Measurements from ENCODE around the gene MBD6. TPM values are rescaled to one million over a fixed set of nuclear protein-coding genes. Genes with fewer than 3 reads are reported as not detected.

MBD6 gene
- total and polyA plus RNA-seq, 2 of the 8 experiments (the other 6 are each of a cell fraction or from before 2014, with no cell fraction given): 3.9 to 32.3 TPM

DNA sequence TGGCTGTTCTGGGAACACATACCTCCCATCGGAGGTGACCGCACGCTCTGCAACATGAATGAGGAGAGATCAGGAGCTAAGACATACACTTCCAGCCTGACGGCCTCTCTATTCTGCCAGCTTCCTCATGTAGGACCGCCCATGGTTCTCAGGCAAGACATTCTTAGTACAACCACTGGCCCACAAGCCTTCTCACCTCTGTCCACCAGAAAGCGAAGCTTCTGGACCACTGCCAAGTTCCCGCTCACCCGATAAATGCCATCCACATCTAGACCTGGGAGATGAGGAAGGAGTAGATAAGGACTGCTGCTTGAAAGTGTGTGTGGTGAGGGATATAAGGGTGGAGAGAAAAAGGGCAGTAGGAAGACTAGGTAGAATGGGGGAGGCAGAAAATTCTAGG, 48.2 kb upstream of the MBD6 start:
- Histone ChIP-seq H3K4me1 (replicated peaks in 1 of 4; ENCODE audit: control insufficient read depth in 3 of 4, insufficient read depth in 4 of 4, low read length in 3 of 4) (peaks cover 0 to 25% (median 11%) of the 10 kb centered on the region in 4 experiments; a peak in 6 of 7 replicates), H3K23ac (ENCODE audit: insufficient read length) (no peak overlapping the region), H2BK5ac (ENCODE audit: low read depth, low read length) (no peak overlapping the region), H3K36me3 (ENCODE audit: control insufficient read depth in 2 of 4, insufficient read depth in 4 of 4, low read length in 3 of 4) (peaks cover 0 to 2% (median under 1%) of the 10 kb centered on the region in 4 experiments; a peak in 3 of 8 replicates), H3K56ac (replicated peaks; ENCODE audit: insufficient read length, low read depth, low read length) (no peak overlapping the region), H3K23me2 (ENCODE audit: low read depth, low read length) (peaks cover 8% of the 10 kb centered on the region; the same call in 1 of the 2 replicates), H3K27ac (ENCODE audit: low read depth, low read length) (no peak overlapping the region), H4K8ac (ENCODE audit: extremely low read depth, insufficient read depth, low read length) (no peak overlapping the region), H3K27me3 (replicated peaks in 1 of 4; ENCODE audit: control insufficient read depth in 3 of 4, extremely low read depth in 1 of 4, insufficient read depth in 3 of 4, low read length in 3 of 4) (peaks cover 20 to 49% (median 42%) of the 10 kb centered on the region in 4 experiments), H3K18ac (ENCODE audit: extremely low read depth, low read length) (no peak overlapping the region), H3K4me3 (ENCODE audit: extremely low read depth in 1 of 4, insufficient read depth in 2 of 4, low read depth in 3 of 4, low read length in 4 of 4) (no peak overlapping the region), H2BK15ac (ENCODE audit: low read length) (no peak overlapping the region), H2BK120ac (replicated peaks; ENCODE audit: low read depth, low read length) (no peak overlapping the region), H4K91ac (replicated peaks; ENCODE audit: insufficient read length, low read length) (no peak overlapping the region), H3K79me2 (ENCODE audit: control insufficient read depth in 1 of 2, insufficient read depth in 2 of 2, low read length in 2 of 2) (no peaks in the 10 kb centered on the region), H3K4me2 (ENCODE audit: insufficient read depth in 1 of 2, low read depth in 2 of 2, low read length in 2 of 2) (peak overlapping the region in 1 of 2 experiments; percentile 88; a peak in 2 of 4 replicates), H2BK12ac (ENCODE audit: low read depth, low read length) (no peak overlapping the region), H3K9me3 (ENCODE audit: insufficient read depth in 2 of 2, low read depth in 1 of 2, low read length in 1 of 2) (no peaks in the 10 kb centered on the region), H3K4ac (replicated peaks; ENCODE audit: insufficient read length, low read depth, low read length) (no peak overlapping the region), H4K5ac (ENCODE audit: insufficient read length, low read depth, low read length) (no peak overlapping the region), H2AK5ac (ENCODE audit: low read depth, low read length) (no peak overlapping the region), H4K20me1 (replicated peaks in 1 of 2; ENCODE audit: control insufficient read depth in 1 of 2, insufficient read depth in 2 of 2, low read length in 2 of 2) (peaks cover 0 to 4% of the 10 kb centered on the region in 2 experiments), H3K79me1 (ENCODE audit: low read depth, low read length) (no peaks in the 10 kb centered on the region), H3K14ac (ENCODE audit: insufficient read length) (no peak overlapping the region), H3K9ac (replicated peaks in 1 of 4; ENCODE audit: extremely low read depth in 1 of 4, low read depth in 3 of 4, low read length in 3 of 4) (no peak overlapping the region), H2BK20ac (ENCODE audit: low read length) (no peak overlapping the region), H2AFZ (ENCODE audit: low read length) (no peak overlapping the region)
- ChIA-PET CTCF (ENCODE audit: partially characterized antibody) (interaction anchor here (0.6 to 25.1 kb wide), 12 partner anchors 12 to 265 kb away, joined by 3 to 441 read pairs (median 3); partner anchors contain the start of genes GLI1, INHBE, MARS1 and STAC3), POLR2A (ENCODE audit: partially characterized antibody) (interaction anchor here (0.8 to 1.8 kb wide), 4 partner anchors 52 to 243 kb away, joined by 3 to 4 read pairs (median 4); no protein-coding TSS in a partner anchor)
- DNase-seq (ENCODE audit: low read depth in 1 of 2, low spot score in 2 of 2) (no peak), FAIRE-seq (no peak)
- TF ChIP-seq RAD21 (IDR thresholded peaks at IDR 0.05 in 1 of 2, conservative IDR thresholded peaks at IDR 0.05 in 1 of 2; ENCODE audit: low read depth in 2 of 2, low read length in 2 of 2) (no peak), HDAC2 (IDR thresholded peaks at IDR 0.05; ENCODE audit: borderline replicate concordance in 1 of 2, low read depth in 2 of 2, low read length in 2 of 2) (no peak), CBX8 (IDR thresholded peaks at IDR 0.05; ENCODE audit: borderline replicate concordance, low read depth, low read length) (no peak), RXRA (IDR thresholded peaks at IDR 0.05; ENCODE audit: insufficient read depth, low read depth, low read length) (no peak), BCL11A (IDR thresholded peaks at IDR 0.05; ENCODE audit: low read depth in 2 of 2, low read length in 2 of 2) (no peak), POLR2A (IDR thresholded peaks at IDR 0.05; ENCODE audit: control extremely low read depth in 1 of 2, low read depth in 2 of 2, low read length in 2 of 2) (no peak)
- TF ChIP-seq, protein P1, sequence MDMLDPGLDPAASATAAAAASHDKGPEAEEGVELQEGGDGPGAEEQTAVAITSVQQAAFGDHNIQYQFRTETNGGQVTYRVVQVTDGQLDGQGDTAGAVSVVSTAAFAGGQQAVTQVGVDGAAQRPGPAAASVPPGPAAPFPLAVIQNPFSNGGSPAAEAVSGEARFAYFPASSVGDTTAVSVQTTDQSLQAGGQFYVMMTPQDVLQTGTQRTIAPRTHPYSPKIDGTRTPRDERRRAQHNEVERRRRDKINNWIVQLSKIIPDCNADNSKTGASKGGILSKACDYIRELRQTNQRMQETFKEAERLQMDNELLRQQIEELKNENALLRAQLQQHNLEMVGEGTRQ (IDR thresholded peaks at IDR 0.05; ENCODE audit: low read length): no peak
- WGBS, 2 experiments (ENCODE audit: extremely low coverage in 1 of 2, insufficient coverage in 1 of 2, insufficient read length in 1 of 2, insufficient replicate concordance in 2 of 2, low coverage in 1 of 2, low lambda C conversion rate in 2 of 2, missing lambda C conversion rate in 1 of 2): 86% methylated on average over 8 of the region's 8 CpGs; no CpG with 5 or more reads in 1 of the 2 experiments

All from H1 (cell line).